ENCODE measurements around the gene BAD.

The BAD gene

DNA sequence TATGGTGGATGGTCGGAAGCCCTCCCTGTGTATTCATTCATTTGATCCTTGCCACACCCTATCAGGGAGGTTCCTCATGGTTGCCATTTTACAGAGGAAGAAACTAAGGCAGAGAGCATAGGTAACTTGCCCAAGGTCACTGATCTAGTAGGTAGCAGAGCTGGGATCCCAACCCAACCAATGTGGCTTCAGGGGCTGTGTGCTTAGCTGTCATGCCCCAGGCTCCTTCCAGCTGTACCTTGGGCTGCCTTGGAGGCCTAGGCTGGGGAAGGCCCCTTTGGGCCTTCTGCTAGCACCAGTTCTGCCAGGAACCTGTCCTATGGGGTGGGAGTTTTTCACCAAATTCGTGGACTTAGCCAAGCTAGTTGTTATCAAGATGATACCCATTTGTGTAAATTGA is 8.6 kb downstream of the BAD start:
- DNase-seq (ENCODE audit: low read depth) = no peak

DNA sequence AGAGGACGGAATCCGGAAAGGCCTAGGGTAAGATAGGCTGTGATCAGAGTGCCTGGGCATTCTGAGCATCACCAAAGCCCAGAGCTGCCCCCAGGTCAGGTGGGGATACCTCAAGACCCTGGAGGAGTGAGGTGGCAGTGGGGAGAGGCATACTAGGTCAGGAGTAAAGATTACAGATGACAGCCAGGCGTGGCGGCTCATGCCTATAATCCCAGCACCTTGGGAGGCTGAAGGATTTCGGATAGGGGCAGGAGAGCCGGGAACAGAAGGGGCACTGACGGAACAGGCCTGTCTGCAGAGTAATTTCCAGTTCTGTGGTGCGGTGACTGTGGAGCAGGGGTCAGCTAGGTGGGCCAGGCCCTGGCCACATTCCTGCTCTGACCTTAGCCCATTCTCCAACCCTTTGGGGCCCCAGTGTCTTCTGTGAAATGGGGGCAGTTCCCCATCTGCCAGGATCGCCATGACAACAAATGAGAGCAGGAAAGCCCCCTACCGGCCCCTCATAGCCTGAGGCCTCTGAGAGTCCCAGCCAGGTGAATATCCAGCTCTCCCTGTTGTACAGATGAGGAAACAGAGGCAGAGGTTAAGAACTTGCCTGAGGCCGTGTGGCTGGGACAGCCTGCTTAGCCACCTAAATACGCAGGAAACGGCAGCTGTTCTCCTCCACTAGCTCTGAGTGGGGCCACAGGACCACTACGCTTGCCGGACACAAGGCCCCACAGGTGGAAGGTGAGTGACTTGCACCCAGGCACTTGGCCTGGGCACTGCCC is 9.2 kb downstream of the BAD start:
- no peak for DNase-seq (ENCODE audit: low read depth)

DNA sequence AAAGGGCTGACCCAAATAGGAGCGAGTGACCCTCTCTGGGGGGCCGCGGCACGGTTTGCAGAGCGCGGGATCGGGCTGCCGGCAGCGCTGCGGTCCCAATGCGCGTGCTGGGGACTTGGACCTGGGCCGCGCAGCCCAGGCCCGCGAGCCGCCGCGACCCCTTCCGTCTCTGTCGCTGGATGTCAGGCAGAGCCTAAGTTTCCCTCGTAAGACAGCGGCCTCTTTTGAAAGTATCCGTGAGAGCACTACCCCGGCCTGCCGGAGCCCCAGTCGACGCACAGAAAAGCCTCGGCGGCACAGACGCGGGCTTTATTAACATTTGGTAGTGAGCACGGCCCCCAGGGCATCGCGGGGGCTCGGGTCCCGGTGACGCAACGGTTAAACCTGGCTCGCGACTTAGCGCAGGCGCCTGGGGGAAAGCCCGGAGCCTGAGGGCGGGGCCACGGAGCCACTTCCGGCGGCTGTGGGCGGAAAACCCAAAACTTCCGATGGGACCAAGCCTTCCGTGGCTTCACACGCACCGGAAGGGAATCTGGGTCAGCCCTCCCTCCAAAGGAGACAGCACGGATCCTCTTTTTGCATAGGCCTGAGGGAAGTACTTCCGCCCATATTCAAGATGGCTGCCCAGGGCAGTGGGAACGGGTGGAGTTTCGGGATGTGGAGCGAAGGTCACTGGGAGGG is 14.8 kb downstream of the BAD start:
- peak; percentile 97 for DNase-seq (ENCODE audit: low read depth)

DNA sequence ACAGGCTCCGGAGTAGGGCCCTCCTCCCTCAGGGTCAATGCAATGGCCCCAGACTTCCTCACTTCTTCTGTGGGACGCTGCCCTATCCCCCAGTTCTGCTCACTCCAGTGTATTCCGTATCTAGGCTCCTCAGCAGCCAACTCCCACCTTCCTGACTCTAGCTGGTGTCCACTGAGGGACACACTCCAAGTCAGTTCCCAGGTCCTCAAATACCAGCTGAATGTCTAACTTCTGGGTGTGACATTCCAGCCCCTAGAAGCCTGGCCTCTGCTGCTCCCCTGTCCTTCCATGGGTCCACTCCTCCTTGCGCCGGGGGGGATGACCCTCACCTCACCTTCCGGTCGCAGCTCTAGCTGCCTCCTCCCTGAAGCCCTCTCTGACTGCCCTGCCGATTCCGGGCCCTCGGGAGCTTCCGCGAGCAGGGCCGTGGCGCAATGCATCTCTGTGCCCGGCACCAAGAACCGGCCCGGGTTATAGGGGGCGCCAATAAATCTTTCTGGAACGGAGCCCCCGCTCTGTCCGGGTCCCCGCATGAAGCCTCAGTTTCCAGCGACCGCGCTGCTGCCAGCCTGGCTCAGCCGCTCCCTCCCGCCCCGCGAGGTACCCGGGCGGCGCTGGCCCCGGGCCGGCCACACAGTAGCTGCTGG is 15.4 kb downstream of the BAD start:
- no peak for DNase-seq (ENCODE audit: low read depth)

DNA sequence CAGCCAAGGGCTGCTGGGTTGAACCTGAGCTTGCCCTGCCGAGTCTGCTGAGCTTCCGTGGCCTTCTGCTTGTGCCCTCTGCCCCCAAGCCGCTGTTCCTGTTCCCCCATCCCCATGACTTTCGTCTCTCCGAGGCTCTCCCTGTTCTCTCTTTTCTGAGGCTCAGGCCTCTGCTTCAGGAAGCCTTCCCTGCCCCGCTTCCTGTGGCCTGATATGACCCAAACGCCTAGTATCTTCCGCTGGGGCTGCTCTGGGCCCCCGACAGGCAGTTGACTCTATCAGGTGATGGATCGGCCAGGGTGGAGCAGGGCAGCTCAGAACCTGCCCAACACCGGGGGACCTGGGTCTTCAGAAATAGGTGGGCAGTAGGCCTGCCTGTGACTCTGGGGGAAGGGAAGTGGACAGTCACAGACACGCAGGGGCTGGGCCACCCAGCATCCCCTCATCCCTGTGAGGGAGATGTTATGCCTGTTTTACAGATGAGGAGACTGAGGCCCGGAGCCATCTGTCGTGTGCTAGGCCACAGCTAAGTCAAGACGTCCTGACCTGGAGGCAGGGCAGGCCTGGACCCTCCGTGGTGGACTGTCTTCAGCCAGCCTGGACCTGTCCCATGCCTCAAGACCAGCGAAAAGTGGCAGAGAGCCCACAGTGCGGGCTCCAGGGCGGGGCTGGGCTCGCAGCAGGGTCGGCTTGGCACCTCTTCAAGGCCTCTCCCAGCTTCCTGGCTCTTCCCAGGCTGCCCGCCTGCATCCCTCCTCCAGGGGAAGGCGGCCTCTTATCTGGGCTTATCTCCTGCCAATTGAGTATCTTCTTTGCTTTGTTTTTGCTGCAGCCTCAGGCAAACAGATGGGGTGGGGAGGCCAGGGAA is 16.2 kb downstream of the BAD start:
- no peak for DNase-seq (ENCODE audit: low read depth)

DNA sequence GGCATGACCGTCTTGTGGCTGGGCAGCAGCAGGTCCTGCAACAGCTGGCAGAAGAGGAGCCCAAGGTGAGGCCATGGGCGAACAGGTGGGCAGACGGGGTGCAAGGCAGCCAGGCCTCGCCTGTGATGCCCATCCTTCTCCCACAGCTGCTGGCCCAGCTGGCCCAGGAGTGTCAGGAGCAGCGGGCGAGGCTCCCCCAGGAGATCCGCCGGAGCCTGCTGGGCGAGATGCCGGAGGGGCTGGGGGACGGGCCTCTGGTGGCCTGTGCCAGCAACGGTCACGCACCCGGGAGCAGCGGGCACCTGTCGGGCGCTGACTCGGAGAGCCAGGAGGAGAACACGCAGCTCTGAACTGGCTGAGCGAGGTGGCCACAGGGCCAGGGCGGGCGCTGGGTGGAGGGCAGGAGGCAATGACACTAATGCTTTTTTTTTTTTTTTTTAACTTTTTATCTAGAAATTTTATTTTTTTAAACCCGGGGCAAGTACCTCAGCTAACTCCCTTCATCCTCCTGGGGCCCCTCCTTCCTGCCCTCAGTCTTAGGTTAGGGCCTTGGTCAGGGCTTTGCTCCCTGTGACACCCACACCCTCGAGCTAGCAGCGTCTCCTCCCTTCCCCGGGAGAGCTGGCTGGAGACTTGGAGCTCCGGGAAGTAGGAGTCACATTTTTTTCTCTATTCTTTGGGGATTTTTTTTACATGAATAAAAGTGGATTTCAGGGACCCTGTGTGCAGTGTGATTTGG is 17.1 kb downstream of the BAD start:
- DNase-seq (ENCODE audit: low read depth) = no peak

DNA sequence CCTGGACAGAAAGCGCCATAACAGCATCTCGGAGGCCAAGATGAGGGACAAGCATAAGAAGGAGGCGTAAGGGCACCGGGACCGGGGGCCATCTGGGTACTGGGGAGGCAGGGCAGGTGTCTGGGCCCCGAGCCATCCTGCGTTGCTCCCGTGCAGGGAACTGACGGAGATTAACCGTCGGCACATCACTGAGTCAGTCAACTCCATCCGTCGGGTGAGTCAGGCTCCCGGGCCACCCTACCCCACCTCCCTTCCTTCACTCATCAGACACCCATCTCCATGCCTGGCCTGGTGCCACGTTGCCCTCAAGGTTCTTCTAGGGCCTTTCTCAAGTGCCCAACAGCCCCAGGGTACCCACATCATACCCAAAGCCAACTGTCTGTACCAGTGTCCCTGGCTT is 18.1 kb downstream of the BAD start:
- no peak for DNase-seq (ENCODE audit: low read depth)

DNA sequence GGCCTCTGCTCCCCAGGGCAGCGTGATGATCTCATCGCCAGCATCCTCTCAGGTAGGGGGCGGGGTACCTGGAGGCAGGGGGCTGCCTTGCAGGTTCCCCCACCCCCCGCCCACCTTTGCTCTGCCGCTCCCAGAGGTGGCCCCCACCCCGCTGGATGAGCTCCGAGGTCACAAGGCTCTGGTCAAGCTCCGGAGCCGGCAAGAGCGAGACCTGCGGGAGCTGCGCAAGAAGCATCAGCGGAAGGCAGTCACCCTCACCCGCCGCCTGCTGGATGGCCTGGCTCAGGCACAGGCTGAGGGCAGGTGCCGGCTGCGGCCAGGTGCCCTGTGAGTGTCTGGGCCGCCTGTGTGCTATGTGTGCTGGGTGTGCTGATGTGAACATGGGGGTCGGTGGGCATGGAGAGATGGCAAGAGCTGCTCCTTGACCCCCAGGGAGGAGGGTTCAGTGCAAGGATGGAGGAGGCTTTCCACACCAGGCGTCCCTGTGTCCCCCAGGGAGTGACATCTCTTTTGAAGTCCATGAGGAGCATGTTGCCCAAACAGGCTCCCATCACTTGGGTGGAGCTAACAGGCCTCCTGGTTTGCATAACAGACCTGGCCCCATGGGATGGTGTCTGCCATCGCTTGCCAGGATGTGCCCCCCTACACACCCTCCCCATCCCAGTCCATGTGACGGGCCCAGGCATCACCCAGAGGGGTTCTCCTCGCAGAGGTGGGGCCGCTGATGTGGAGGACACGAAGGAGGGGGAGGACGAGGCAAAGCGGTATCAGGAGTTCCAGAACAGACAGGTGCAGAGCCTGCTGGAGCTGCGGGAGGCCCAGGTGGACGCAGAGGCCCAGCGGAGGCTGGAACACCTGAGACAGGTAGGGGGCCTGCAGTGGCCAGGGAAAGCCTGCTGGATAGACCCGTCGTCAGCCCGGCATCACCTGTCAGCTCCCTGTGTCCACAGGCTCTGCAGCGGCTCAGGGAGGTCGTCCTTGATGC is 19.0 kb downstream of the BAD start:
- no peak for DNase-seq (ENCODE audit: low read depth)

DNA sequence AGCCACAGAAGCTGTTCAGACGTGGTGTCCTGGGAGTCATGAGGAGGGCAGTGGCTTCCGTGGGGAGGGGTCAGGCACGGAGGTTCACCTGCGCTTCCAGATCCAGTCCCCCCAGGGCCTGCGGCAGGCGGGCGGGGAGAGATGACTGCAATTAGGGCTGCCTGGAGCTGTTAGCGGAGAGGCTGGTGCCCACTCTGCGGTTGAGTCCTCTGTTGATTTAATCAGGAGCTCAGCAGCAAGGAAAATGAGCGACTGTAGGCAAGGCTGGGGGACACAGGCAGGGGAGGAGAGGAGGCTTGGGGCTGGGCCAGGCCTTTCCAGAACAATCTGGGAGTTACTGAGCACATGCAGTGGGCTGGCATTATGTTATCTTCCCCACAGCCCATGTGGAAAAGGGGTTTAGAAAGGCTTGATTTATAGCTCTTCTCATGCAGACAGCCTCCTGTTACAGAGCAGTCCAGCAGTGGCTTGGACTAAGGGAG is 20.1 kb downstream of the BAD start:
- no peak for DNase-seq (ENCODE audit: low read depth)

DNA sequence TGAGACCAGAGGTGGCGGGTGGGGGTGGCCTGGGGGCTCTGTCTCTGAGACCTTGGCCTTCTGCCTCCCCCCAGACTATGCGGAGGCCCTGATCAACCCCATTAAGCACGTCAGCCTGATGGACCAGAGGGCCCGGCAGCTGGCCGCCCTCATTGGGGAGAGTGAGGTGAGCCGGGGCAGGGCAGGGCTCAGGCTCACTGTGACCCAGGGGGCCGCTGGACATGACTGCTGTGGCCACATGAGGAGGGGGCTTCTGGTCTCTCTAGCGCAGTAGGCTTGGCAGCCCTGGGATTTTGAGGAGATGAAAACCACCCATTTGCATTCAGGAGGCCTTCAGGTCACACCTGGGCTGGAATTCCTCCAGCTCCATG is 20.5 kb downstream of the BAD start:
- DNase-seq (ENCODE audit: low read depth) = no peak

DNA sequence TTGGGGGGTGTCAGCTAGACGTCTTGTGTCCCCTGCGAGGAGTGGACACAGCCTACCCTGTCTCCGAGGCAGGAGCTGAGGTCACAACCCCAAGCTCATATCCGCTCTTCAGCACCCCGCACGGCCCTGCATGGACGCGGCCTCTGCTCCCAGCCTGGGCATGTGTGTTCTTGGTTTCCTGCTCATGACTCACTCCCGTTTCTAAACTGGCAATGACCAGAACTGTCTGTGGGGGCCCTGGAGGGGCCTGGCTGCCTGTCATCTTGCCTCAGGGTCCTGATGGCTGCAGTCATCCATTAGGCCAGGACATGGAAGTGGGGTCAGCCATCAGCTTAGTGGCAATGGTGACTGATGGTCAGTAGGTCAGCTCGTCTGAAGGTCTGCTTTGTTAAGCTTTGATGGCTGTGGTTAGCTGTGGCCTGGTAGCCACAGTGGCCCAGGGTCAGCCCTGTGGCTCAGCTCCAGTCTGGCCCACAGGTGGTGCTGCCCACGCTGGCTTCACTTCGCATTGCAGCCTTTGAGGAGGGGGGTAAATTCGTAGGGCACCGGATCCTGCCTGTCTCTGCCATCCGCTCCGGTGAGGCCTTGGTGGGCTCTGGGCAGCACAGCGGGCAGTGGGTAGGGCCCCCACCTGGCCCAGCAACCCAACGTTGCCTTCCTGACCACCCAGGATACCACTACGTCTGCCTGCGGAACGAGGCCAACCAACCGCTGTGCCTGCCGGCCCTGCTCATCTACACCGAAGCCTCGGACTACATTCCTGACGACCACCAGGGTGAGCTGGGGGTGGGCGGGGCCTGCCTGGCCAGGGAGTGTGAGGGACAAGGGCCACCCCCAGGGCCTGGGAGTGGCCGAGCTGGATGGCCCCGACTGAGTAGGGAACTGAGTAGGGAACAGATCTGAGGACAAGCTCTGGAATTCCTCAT is 21.2 kb downstream of the BAD start:
- DNase-seq (ENCODE audit: low read depth) = no peak

DNA sequence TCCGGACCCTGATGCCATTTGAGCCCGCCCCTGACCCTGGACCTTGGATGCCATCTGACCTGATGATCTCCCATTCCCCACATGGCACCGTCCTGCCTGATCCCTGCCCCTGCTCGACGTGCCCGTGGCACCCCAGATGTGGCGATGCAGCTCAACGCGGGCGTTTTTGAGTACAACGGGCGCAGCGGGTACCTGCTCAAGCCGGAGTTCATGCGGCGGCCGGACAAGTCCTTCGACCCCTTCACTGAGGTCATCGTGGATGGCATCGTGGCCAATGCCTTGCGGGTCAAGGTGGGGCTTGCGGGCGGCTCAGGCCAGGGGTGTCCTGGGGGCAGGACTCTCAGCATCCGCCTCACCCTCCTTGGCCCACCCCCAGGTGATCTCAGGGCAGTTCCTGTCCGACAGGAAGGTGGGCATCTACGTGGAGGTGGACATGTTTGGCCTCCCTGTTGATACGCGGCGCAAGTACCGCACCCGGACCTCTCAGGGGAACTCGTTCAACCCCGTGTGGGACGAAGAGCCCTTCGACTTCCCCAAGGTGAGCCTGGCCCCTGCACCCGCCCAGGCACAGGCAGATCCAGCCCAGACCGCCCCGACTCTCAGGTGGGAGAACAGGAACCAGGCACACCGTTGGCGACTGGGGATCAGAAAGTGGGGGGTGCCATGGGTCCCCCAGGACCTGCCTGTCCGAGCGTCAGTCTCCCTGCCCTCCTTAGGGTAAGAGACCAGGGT is 22.0 kb downstream of the BAD start:
- no peak for DNase-seq (ENCODE audit: low read depth)

DNA sequence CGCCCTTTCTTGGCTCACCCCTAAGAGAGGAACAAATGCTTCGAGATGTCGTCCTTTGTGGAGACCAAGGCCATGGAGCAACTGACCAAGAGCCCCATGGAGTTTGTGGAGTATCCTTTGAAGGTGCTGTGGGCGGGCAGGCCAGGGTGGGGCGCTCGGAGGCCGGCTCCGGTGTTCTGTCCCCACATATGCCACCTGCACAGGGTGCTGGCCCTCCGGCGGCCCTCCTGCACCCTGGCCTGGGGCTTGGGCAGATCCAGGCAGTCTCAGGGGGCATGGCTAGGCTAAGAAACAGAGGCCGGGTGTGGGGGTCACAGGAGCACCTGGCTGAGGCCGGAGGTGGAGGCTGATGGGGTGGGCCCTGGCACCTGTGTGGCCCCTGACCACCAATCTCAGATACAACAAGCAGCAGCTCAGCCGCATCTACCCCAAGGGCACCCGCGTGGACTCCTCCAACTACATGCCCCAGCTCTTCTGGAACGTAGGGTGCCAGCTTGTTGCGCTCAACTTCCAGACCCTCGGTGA is 22.8 kb downstream of the BAD start:
- no peak for DNase-seq (ENCODE audit: low read depth)

DNA sequence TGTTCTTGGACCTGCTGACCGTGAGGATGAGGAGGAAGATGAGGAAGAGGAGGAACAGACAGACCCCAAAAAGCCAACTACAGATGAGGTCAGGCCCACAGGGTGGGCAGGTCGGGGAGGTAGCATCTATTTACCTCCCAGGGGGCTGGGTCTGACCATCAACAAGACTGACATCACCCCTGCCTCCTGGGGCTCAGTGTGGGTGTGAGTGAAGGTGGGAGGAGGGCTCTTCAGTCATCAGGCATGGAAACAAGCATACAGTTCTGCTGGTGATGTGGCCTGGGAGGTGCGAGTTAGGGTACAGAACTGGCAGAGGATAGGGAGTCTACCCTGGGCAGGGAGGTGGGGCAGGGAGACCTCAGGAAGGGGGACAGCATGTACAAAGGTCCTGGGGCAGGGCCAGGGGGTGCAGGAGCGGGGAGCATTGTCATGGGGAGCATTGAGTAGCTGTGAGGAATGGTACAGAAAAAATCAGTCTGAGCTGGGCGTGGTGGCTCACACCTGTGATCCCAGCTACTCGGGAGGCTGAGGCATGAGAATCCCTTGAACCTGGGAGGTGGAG is 24.2 kb downstream of the BAD start:
- DNase-seq (ENCODE audit: low read depth) = no peak

DNA sequence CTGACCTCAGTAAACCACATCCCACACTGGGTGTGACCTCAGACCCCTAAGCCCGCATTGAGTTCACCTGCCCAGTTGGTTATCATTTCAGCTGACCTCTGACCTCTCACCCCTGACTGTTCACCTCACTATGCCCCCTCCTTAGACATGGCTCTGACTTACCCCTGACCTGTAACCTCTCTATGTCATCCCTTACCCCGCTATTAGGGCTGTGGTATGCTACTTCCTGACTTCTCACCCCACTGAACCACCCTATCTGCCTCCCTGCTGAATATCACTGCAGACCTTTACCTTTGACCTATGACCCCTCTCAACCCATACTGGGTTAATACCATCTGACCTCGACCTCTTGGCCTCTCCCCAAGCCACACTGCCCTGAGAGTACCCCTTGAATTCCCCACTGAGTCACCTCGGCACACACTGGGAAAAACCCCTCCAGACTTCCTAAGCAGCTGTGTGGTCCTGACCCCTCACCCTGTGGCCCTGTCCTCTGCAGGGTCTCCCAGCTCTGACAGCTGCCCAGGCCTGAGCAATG is 24.9 kb downstream of the BAD start:
- DNase-seq (ENCODE audit: low read depth) = no peak

DNA sequence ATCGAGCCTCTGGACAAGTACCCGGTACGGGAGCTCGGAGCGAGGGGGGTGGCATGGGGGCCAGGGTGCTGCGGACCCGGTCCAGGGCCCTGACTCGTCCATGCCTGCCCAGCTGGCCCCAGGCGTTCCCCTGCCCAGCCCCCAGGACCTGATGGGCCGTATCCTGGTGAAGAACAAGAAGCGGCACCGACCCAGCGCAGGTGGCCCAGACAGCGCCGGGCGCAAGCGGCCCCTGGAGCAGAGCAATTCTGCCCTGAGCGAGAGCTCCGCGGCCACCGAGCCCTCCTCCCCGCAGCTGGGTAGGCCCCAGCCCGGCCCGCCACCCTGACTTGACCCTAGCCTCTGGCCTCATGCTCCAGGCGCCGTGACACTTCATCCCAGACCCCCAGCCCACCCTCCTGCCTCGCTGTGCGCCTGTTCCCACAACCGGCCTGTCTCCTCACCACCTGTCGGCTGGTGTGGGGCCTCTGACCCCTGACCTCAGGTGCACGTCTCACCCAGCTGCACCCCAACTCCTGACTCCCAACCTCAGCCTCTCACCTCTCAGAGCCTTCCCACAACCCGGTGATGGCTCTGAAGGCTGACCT is 25.4 kb downstream of the BAD start:
- DNase-seq (ENCODE audit: low read depth) = no peak

DNA sequence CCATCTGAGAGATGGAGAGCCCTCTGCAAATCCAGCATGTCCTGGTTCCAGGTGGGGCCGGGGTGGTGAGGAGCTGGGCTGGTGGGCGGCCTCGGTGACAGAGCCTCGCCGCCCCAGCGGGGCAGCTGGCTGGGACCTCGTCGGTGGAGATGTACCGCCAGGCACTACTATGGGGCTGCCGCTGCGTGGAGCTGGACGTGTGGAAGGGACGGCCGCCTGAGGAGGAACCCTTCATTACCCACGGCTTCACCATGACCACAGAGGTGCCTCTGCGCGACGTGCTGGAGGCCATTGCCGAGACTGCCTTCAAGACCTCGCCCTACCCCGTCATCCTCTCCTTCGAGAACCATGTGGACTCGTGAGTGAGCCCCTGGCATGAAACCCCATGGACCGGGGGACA is 26.1 kb downstream of the BAD start:
- DNase-seq (ENCODE audit: low read depth) = no peak
